GM19468 (cell line): ENCODE data around the gene MTFR1L.

ENCODE experiments used
- ATAC-seq: cut with Tn5 transposase; IDR thresholded peaks from one replicate; pipeline ENCODE4 v1.9.1; 2021; ENCODE audit warnings: mild to moderate bottlenecking, moderate library complexity, moderate number of reproducible peaks; ENCODE audit not compliant: unreplicated experiment; ENCODE audit errors: extremely low read depth

The MTFR1L gene

DNA sequence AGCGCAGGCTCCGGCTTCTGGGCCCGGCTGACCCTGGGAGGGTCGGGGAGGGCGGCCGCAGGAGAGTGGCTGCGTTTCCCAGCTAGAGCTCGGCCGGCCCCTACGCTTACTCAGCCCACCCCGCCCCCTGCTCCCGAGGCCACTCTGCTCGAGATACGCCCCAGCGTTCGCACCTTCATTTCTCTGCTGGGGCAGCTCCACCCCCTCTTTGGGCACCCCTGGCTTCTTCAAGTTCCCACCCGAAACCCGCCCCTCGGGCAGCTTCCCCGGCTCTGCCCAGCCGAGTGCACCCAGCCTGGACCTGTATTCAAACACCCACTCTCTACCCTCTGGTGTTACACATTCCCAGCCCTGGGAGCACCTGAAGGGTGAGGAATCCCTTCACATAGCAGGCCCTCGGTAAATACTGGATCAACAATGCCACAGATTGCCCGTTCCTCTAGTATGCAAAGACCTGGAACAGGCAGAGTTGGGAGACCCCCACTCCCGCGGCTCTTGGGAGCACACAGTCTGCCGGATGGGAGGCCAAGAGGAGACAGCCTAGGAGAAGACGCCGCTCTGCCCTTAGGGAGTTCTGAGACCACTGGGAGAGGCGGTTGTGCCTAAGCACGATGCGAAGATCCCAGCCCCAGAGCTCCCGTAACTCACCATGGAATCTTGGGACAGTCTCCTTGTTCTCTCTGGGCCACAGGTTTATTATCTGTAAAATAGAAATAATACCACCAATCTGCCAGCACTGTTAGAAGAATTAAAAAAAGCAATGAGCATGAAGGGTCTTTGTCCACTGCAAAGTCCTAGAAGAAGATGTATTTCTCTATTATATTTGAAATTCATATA, 56.3 kb downstream of the MTFR1L start:
- no peak for ATAC-seq

DNA sequence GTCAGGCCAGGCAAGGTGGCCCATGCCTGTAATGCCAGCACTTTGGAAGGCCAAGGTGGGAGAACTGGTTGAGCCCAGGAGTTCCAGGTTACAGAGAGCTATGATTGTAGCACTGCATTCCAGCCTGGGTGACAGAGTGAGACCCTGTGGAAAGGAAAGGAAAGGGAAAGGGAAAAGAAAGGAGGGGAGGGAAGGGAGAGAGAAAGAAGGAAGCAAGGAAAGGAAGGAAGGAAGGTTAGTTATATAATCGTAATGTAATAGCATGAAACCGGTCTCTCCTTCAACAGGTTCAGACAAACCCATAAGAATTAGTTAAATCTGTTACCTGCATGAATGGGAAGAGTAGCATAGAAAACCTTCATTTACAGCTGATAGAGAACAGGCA, 56.9 kb downstream of the MTFR1L start:
- ATAC-seq = no peak

DNA sequence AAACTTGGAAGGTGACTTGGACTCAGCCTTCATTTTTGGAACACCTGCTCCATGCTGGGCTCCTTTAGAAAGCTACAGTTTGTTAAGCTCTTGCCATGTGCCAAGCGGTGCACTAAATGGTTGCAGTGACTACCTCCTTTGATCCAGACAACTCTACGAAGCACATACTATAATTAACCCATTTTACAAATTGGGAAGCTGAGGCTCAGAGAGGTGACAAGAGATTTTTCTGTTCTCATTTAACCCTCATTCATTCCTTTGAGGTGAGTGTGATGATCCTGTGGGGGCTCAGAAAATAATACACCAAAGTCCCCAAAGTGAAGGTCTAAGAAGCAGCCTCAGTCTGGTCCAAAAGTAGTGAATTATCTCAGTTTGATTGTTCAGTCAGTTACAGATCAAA, 57.4 kb downstream of the MTFR1L start:
- no peak for ATAC-seq

DNA sequence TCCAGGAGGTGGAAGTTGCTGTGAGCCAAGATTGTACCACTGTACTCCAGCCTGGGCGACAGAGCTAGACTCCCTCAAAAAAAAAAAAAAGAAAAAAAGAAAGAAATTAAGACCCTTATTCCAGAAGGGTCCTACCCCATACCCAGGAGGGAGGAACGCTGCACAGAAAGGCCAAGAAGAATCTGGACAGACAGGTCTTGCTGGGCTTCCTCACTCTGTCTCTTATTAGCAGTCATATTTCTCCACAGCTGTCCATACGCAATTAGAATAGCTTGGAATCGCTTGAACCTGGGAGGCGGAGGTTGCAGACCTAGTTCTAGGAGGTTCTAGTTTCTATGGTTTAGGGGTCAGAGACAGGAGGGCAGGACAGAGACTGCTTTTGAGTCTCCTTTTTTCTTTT, 58.9 kb downstream of the MTFR1L start:
- no peak for ATAC-seq

DNA sequence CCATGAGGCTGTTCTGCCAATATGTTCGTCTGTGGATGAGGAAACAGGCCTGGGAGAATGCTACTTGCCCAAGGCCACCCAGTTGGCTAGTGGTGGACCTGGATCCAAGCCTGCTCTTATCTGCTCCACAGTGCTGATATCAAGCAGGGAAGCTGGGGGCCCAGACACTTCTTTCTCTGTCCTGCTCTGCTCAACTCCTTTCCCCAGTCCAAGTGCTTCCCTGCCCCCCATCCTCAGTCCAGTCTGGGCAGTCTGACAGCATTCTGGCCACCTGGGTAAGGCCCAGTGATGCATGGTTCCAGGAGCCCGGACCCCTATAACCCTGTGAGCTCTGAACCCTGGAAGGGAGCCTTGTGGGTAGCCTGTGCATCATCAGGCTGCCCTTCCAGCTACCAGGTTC, 59.9 kb downstream of the MTFR1L start:
- ATAC-seq = no peak

DNA sequence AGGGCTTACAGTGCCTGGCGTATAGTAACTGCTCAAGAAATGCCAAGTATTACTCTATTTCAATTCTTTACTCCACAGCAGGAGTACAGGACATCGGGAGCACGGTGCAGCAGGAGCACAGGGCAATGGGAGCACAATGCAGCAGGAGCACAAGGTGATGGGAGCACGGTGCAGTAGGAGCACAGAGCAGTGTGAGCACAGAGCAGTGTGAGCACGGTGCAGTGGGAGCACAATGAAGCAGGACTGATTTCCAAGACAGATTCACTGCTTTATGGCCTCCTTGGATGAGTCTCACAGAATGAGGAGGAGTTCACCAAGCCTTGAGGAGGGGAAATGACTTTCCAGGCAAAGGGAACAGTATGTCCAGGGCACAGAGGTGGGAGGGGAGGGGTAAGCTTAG, 60.8 kb downstream of the MTFR1L start:
- ATAC-seq = no peak

DNA sequence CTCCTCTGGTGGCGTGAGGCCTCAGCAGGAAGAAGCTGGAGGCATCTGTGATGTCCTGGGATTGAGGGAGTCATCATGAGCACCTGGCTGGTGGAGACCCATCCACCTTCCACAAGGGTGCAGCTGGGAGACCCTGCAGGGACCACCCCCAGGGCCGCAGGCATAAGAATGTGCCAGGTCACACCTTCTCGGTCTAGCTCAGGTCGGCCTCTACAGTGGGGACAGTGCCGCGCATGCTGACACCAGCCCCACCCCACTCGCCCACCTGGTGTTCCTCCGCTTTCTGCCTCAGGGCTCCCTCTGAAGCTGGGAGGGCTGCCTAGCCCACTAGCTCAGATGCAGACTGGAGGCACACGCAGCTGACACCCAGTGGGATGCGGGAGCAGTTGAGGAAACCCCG, 61.5 kb downstream of the MTFR1L start:
- ATAC-seq = no peak
